Measurements from ENCODE around the gene TSHZ2.

Gene TSHZ2

GRCh38 chr20:53281557-53282117 is 309.5 kb downstream of the TSHZ2 start:
- Histone ChIP-seq H3K9me3 (no peaks in the 10 kb centered on the region), H3K4me1 (no peaks in the 10 kb centered on the region; the same call in 1 of the 2 replicates), H3K27me3 (no peaks in the 10 kb centered on the region), H3K4me3 (ENCODE audit: low read depth, low read length) (no peak overlapping the region), H3K36me3 (no peaks in the 10 kb centered on the region)
- DNase-seq = no peak
- TF ChIP-seq CTCF (IDR thresholded peaks at IDR 0.05; ENCODE audit: low read depth, low read length) = no peak

GRCh38 chr20:53282217-53282955 is 310.2 kb downstream of the TSHZ2 start:
- H3K27me3 ChIP-seq = no peaks in the 10 kb centered on the region
- TF ChIP-seq CTCF (IDR thresholded peaks at IDR 0.05; ENCODE audit: low read depth, low read length) = no peak
- H3K9me3 ChIP-seq = no peaks in the 10 kb centered on the region
- DNase-seq = no peak
- H3K4me3 ChIP-seq (ENCODE audit: low read depth, low read length) = no peak overlapping the region
- H3K4me1 ChIP-seq = no peaks in the 10 kb centered on the region; the same call in 1 of the 2 replicates
- H3K36me3 ChIP-seq = no peaks in the 10 kb centered on the region

DNA sequence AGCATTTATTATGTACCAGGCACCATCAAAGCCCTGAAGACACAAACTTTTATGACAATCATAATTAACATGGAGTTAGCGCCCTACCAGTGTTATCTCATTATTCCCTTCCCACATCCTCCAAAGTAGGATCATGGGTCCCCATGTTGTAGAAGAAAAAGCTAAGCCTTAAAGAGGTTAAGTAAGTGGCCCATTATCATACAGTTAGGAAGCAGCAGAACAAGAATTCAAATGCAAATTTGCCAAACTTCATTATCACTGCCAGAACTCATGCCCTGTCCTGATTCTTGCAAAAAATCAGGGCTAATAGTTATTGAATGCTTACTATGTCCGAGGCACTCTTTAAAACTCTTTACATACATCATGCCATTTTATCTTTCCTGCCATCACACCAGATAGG is 310.9 kb downstream of the TSHZ2 start:
- Histone ChIP-seq H3K36me3 (no peaks in the 10 kb centered on the region), H3K4me3 (ENCODE audit: low read depth, low read length) (peak overlapping the region; percentile 45), H3K27me3 (no peaks in the 10 kb centered on the region), H3K9me3 (no peaks in the 10 kb centered on the region), H3K4me1 (no peaks in the 10 kb centered on the region; the same call in 1 of the 2 replicates)
- DNase-seq = no peak
- TF ChIP-seq CTCF (IDR thresholded peaks at IDR 0.05; ENCODE audit: low read depth, low read length) = no peak

- H3K27me3 ChIP-seq = no peaks in the 10 kb centered on the region
- TF ChIP-seq CTCF (IDR thresholded peaks at IDR 0.05; ENCODE audit: low read depth, low read length) = no peak
Measured at GRCh38 chr20:53283597-53283996, 311.4 kb downstream of the TSHZ2 start.

GRCh38 chr20:53284256-53284655 is 312.1 kb downstream of the TSHZ2 start:
- no peaks in the 10 kb centered on the region for H3K36me3 ChIP-seq
- no peak for TF ChIP-seq CTCF (IDR thresholded peaks at IDR 0.05; ENCODE audit: low read depth, low read length)
- no peaks in the 10 kb centered on the region for H3K9me3 ChIP-seq
- H3K27me3 ChIP-seq = no peaks in the 10 kb centered on the region
- H3K4me1 ChIP-seq = no peaks in the 10 kb centered on the region; the same call in 1 of the 2 replicates
- H3K4me3 ChIP-seq (ENCODE audit: low read depth, low read length) = peak overlapping the region; percentile 45
- peak; percentile 55 for DNase-seq

More at GRCh38 chr20:53283597-53283996, 311.4 kb downstream of the TSHZ2 start:
- peak; percentile 17 for DNase-seq
- Histone ChIP-seq H3K4me3 (ENCODE audit: low read depth, low read length) (peak overlapping the region; percentile 45), H3K36me3 (no peaks in the 10 kb centered on the region), H3K4me1 (no peaks in the 10 kb centered on the region; the same call in 1 of the 2 replicates), H3K9me3 (no peaks in the 10 kb centered on the region)

DNA sequence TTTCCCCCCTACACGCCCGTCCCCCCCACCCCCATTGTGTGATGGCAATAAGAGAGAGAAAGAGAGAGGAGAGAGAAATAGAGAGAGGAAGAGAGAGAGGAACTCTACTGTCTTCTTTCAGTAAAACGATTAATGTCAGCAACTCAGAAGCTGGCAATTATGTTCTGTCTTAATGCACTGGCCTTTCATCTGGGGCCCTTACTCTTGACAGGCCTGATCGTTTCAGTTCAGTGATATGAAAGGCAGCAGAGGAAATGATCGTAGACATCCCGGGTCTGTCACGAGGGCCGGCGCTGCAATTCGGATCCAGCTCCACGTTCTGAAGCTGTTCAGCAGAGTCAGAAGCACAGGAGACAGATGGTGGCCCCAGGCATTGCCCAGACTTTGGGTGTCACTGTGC is 312.5 kb downstream of the TSHZ2 start:
- peak; percentile 86 for DNase-seq

More for the DNA sequence above, 312.5 kb downstream of the TSHZ2 start:
- Histone ChIP-seq H3K4me1 (no peaks in the 10 kb centered on the region; the same call in 1 of the 2 replicates), H3K36me3 (no peaks in the 10 kb centered on the region), H3K27me3 (no peaks in the 10 kb centered on the region), H3K4me3 (ENCODE audit: low read depth, low read length) (peak overlapping the region; percentile 45), H3K9me3 (no peaks in the 10 kb centered on the region)
- TF ChIP-seq CTCF (IDR thresholded peaks at IDR 0.05; ENCODE audit: low read depth, low read length) = no peak
